RPMI8226 (cell line): ENCODE results near the gene ZNF512B.
"Not testable (repeated sequence)": the region's sequence is repeated elsewhere in the genome, so short reads cannot be mapped to it uniquely, and the experiment has no call there.

Experiments used
- DNase-seq: peaks from one replicate; pipeline ENCODE4 v3.0.0-alpha.2; 2015

ZNF512B gene

DNA sequence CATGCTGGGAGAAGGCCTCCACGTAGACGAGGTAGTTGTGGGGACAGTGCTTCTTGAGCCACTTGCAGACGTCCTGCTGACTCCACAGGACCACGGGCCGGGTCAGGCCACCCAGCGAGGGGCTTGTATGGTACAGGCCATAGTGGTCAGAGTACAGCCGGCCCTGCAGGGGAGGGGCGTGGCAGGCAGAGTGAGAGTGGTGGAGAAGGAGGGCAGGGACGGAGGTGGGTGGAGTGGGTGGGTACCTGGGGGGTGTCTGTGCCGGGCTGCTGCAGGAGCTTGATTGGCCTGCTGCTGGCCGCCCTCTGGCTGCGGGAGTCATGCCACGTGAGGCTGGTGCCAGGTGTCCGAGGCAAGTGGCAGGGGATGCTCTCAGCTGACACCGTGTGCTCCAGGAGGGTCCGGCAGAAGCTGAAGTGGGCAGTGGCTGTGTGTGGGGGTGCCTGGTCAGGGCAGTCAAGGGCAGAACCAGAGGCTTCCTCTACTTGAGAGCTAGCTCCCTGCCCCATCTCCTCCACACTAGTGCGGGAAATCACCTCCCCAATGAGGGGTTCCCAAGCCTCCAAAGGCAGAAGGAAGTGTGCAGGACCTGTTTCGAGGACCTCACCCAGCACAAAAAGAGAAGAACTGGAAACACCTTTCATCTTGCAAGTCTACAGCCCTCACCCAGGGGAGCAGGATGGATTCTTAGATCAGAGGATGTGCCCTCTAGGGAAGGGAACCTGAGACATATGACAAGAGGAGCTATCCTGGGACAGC lies 7.4 kb upstream of the ZNF512B start:
- DNase-seq: no peak

GRCh38 chr20:63976511-63976910 lies 6.8 kb upstream of the ZNF512B start:
- DNase-seq: not testable (repeated sequence)

- DNase-seq: no peak
These were observed 4.9 kb upstream of the ZNF512B start for GRCh38 chr20:63974402-63975200.

- DNase-seq: peak; percentile 87
These were observed 4.1 kb upstream of the ZNF512B start for GRCh38 chr20:63973636-63974401.

DNA sequence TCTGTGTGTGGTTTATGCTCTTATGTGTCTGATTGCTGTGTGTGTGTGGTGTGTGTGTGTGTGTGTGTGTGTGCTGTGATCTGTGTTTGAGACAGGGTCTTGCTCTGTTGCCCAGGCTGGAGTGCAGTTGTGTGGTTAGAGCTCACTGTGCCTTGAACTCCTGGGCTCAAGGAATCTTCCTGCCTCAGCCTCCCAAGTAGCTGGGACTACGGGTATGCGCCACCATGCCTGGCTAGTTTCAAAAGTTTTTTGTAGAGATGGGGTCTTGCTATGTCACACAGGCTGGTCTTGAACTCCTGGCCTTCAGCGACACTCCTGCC lies 3.4 kb upstream of the ZNF512B start:
- DNase-seq: no peak

DNA sequence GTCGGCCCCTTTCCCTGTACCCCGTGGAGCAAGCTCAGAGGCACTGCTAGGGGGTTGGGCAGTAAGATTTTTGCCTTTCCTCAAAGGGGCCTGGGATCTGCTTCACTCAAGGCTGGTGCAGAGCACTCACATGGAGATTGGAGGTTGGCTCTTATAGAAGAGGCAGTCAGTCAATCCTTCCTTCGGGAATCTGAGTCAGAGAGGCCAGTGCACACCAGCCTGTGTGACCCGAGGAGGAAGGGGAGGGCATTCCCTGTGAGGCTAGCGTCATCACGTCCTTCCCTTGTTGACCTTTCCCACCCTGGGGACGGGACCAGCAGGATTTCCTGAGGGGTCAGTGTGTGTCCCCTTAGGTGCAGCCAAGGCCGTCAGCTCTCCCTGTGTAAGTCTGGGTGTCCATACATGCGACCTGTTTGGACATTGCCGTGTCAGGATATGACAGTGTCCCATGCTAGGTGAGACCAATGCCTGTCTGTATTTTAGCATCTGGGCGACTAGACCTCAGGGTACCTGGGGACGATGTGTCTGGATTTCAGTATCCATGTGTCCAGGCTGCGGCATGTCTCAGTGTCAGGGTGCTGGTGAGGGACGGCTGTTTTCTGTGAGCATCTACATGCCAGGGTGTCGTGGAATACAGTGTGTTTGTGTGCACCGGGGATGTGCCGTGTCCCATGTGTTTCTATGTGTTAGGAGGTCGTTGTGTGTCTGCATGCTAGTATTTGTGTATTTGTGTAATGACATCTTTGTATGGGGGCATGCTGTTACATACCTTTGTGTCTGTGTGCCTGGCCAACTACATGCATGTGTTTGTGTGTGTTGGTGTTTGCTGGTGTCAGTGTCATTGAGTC lies 2.8 kb upstream of the ZNF512B start:
- DNase-seq: no peak

GRCh38 chr20:63971960-63972311 lies 2.2 kb upstream of the ZNF512B start:
- not testable (repeated sequence) for DNase-seq

DNA sequence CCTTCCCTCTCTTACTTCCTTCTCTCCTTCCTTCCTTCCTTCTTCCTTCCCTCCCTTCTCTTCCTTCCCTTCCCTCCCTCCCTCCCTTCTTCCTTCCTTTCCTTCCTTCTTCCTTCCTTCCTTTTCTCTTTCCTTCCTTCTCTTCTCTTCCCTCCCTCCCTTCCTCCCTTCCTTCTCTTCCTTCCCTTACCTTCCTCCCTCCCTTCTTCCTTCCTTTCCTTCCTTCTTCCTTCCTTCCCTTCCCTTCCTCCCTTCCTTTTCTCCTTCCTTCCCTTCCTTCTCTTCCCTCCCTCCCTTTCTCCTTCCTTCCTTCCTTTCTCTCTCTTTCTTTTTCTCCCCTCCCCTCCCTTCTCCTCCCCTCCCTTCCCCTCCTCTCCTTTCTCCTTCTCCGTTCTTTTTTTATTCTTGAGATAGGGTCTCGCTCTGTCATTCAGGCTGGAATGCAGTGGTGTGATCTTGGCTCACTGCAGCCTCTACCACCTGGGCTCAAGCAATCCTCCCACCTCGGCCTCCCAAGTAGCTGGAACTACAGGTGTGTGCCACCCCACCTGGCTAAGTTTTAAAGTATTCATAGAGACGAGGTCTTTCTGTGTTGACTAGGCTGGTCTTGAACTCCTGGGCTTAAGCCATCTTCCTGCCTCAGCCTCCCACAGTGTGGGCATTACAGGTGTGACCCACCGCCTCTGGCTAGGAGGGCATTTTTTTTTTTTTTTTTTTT lies 1.1 kb upstream of the ZNF512B start:
- no peak for DNase-seq

GRCh38 chr20:63968928-63969760 lies 586 bp downstream of the ZNF512B start:
- peak; percentile 51 for DNase-seq

DNA sequence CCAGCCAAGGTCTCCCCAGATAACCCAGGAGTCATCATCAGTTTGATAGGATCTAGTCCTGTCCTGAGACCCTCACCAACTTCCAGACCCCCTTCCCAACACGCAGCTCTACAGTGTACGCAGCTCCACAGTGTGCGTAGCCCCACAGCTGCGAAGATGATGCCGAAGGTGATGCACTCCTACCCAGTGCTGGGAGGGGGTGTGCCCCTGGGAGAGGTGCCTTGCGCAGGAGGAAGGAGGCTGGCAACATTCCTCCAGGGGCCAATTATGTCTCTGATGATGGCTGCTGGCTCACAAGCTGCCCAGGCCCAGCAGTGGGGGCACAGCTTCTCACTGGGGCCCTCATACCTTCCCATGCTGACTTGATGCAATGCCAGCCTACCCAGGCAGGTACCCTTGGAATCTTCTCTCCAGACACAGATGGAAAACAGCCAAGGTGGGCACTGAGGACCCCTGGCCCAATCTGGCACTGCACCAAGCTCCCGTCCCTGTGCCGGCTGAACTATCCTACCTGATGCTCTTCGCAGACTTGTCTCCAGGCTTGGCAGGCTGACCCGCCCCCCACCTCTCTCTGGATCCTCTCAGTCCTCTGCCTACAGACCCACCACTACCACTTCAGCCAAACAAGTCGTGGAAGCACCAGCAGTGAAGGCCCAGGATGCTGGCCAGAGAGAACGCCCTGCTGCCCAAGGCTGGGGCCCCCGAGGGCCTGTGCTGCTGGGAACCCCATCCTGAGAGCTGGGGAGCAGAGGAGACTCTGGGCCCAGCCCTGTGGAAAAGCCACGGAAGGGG lies 1.4 kb downstream of the ZNF512B start:
- DNase-seq: no peak

DNA sequence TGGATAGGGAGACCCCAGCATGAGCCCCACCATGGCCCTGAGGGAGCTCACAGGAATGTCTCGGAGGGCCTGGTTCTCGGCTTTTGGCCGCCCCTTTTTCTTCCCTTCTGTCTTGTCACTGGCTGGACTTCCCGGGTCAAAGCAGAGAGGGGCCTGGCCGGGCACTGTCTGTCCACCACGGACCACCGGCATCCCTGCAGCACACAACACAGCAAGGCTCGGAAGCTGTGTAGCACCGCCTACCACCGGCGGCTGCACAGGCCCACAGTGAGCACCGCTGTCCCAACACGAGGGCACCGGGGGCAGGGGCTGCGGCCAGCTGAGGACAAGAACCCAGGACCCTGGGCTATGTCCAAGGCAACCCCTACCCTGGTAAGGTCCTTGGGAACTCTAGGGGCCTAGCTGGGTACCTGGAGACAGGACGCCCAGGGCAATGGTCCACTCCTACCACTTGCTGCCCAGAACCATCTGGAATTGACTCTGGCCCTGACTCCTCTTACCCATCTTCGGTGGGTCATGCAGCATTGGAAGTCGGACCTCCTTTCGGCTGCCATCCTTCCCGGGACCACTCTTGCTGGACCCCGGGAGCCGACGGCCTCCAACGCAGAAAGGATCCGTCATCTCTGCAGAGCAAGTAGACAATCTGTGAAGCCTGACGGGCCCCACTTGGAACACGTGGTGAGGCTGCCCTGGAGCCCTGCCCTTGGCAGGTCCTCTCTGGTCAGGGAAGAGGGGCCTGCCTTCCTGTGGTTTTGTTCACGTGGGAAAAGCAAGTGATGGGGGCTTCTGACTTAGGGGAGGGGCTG lies 2.2 kb downstream of the ZNF512B start:
- DNase-seq: no peak

- no peak for DNase-seq
These were observed 2.8 kb downstream of the ZNF512B start for GRCh38 chr20:63966944-63967322.

GRCh38 chr20:63966172-63966943 lies 3.4 kb downstream of the ZNF512B start:
- no peak for DNase-seq

DNA sequence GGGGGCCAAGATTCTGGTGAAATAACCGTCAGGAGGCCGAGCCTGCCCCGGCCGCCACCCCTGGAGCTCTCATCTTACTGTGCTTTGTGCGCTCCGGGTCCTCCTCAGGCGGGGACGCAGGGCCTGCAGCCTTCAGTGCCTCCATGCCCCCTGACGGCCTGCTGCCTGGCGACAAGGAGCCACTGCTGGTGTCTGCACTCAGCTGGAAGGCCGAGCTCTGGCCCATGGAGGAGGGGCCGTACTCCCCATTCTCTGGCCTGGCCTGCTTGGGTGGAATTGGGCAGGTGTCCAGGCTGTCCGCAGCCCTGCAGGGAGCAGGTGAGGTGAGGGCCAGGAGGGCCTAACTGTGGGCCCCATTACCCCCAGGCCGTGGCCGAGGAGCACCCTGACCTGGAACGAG lies 5.3 kb downstream of the ZNF512B start:
- no peak for DNase-seq

- DNase-seq: no peak
These were observed 5.9 kb downstream of the ZNF512B start for GRCh38 chr20:63963784-63964301.

GRCh38 chr20:63963348-63963741 lies 6.4 kb downstream of the ZNF512B start:
- no peak for DNase-seq

DNA sequence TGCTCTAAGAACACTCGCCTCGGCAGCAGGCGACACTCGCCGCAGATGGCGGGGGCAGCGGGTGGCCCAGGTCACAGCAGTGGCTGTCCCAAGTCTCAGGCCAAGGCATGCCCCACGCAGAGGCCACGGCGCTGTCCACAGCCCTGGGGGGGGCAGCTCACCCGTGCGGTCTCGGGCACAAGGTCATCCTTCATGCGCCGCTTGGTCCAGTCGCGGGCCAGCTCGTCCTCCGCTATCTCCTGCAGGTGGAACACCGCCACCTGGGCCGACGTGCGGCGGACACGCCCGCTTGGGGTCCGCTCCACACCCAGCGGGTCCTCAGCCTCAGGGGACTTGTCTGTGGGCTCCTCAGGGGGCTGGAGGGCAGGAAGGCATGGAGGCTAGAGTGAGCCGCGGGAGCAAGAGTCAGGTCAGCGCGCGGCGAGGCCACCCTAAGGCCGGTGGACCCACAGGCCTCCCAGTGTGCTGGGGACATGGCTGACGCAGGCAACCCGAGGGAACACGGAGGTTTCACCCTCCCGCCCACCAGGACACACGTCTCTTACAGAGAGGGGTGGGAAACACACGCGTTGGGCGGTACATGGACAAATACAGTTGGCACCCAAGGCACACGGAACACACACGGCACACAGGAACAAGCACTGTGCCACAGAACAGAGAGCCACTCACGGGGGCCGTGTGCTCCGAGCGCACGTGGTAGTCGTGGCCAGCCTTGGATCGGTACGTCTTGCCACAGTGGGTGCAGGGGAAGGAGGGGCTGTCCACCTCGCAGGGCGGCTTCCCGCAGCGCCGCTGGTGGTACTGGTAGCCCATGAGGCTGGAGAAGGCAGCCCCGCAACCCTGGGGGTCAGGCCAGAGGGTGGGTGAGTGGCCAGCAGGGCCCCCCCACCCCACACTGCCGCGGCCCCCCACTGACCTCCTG lies 7.0 kb downstream of the ZNF512B start:
- DNase-seq: no peak
